OCI-LY7 (cell line): ENCODE results near the gene MLN. TPM values are rescaled to one million over a fixed set of nuclear protein-coding genes. Genes with fewer than 3 reads are reported as not detected.

Experiments used
- BruUV-seq: library from RNA; stranded (reverse); fragments of 400-500 nt; replicated peaks from 2 replicates; lab custom pipeline; 2021; lab: Mats Ljungman, UMichigan
- CTCF ChIA-PET: fragments of 300-600 bp; sonication (Branson Sonifier 250); formaldehyde crosslinking; loops from one replicate; lab custom pipeline; 2022; ENCODE audit warnings: antibody characterized with exemption; ENCODE audit not compliant: unreplicated experiment; lab: Charles Lee
- POLR2A ChIA-PET: fragments of 300-600 bp; sonication (Branson Sonifier 250); formaldehyde crosslinking; loops from one replicate; lab custom pipeline; 2022; ENCODE audit warnings: antibody characterized with exemption; lab: Charles Lee
- DNase-seq: peaks from one replicate; pipeline ENCODE4 v3.0.0-alpha.2; 2015; ENCODE audit warnings: low spot score
- H2AFZ ChIP-seq: fragments of 200-600 bp; sonication (generic), shearing (Covaris generic); 2 replicates; pipeline ENCODE4 v1.6.1; 2014; ENCODE audit warnings: mild to moderate bottlenecking, antibody characterized with exemption, low read length, moderate library complexity
- H3K27ac ChIP-seq: fragments of 200-600 bp; sonication (generic); 2 replicates; pipeline ENCODE4 v1.5.1; 2014; ENCODE audit warnings: mixed run types, low read depth, mild to moderate bottlenecking, moderate library complexity, low read length, inconsistent platforms; ENCODE audit not compliant: poor library complexity, severe bottlenecking
- H3K36me3 ChIP-seq: fragments of 200-600 bp; sonication (generic); 2 replicates; pipeline ENCODE4 v1.6.1; 2014; ENCODE audit warnings: mild to moderate bottlenecking, antibody characterized with exemption, low read length, moderate library complexity, mixed read lengths; ENCODE audit not compliant: insufficient read depth
- H3K4me1 ChIP-seq: fragments of 200-600 bp; sonication (generic); 2 replicates; pipeline ENCODE4 v1.5.1; 2014; ENCODE audit warnings: mild to moderate bottlenecking, low read length; ENCODE audit not compliant: insufficient read depth, poor library complexity, severe bottlenecking
- H3K4me2 ChIP-seq: fragments of 200-600 bp; sonication (generic); 2 replicates; pipeline ENCODE4 v1.6.1; 2014; ENCODE audit warnings: mild to moderate bottlenecking, low read length
- H3K4me3 ChIP-seq: fragments of 200-600 bp; sonication (generic); 2 replicates; pipeline ENCODE4 v1.5.1; 2014; ENCODE audit warnings: mild to moderate bottlenecking, low read depth, low read length; ENCODE audit not compliant: poor library complexity, severe bottlenecking
- H3K79me2 ChIP-seq: fragments of 200-600 bp; sonication (generic); 2 replicates; pipeline ENCODE4 v1.6.1; 2016; ENCODE audit warnings: low read depth, mild to moderate bottlenecking, low read length, moderate library complexity, mixed read lengths; ENCODE audit not compliant: insufficient read depth
- H3K9me2 ChIP-seq: fragments of 200-600 bp; sonication (generic); 2 replicates; pipeline ENCODE4 v1.6.1; 2016; ENCODE audit warnings: mild to moderate bottlenecking, low read length, mixed read lengths; ENCODE audit not compliant: insufficient read depth
- H3K9me3 ChIP-seq: fragments of 200-600 bp; sonication (generic); 2 replicates; pipeline ENCODE4 v1.6.1; 2014; ENCODE audit warnings: mild to moderate bottlenecking, mixed run types, low read length, mixed read lengths
- H4K20me1 ChIP-seq: fragments of 200-600 bp; sonication (generic); 2 replicates; pipeline ENCODE4 v1.6.1; 2014; ENCODE audit warnings: mild to moderate bottlenecking, antibody characterized with exemption, low read length, moderate library complexity, mixed read lengths; ENCODE audit not compliant: insufficient read depth
- EZH2phosphoT487 ChIP-seq: fragments of 200-600 bp; sonication (generic); IDR thresholded peaks from 2 replicates; pipeline ENCODE4 v1.6.1; 2018; ENCODE audit warnings: low read depth, borderline replicate concordance, mild to moderate bottlenecking, mixed run types, antibody characterized with exemption, low read length, moderate library complexity, mixed read lengths
- intact Hi-C: fragments of 100-400 bp; cut with micrococcal nuclease; formaldehyde crosslinking; loops from one replicate; pipeline ENCODE4 v1.10.0; 2022; ENCODE audit not compliant: unreplicated experiment
- total RNA-seq, 2 experiments: library from RNA; depleted of rRNA in 1 of 2; stranded (reverse); fragments of >200 nt in 1 of 2; shearing (Covaris generic) in 1 of 2; gene quantifications; 2 replicates each; pipeline ENCODE4 v1.2.3, GENCODE V29; 2014 to 2022
- TF ChIP-seq, protein P1 (sequence below): fragments of 200-600 bp; sonication (generic); conservative IDR thresholded peaks from 2 replicates; pipeline ENCODE4 v1.5.1; 2014; ENCODE audit warnings: mild to moderate bottlenecking, antibody characterized with exemption, low read length, moderate library complexity, mixed read lengths

The MLN gene
- total RNA-seq, 2 experiments from 2014 or later = not detected

DNA sequence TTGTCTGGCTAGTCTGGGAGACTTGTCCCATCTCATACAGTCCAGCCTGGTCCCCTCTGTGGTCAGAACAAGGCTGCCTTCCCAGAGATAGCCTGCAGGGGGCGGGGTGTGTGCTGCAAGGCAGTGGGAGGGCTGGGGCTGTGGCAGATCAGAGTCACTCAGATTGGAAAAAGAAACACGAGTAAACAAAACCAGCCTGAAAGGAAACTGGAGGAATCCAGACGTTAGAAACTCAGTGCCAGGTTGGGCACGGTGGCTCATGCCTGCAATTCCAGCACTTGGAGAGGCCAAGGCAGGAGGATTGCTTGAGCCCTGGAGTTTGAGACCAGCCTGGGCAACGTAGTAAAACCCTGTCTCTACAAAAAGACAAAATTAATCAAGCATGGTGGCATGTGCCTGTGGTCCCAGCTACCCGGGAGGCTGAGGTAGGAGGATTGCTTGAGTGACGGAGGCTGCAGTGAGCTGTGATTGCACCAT, 35.1 kb downstream of the MLN start:
- intact Hi-C loops = loop anchor here (1.0 kb wide), 1 partner anchor 259 kb away; no protein-coding TSS in a partner anchor
- BruUV-seq = no TSS peak
- TF ChIP-seq, protein P1, sequence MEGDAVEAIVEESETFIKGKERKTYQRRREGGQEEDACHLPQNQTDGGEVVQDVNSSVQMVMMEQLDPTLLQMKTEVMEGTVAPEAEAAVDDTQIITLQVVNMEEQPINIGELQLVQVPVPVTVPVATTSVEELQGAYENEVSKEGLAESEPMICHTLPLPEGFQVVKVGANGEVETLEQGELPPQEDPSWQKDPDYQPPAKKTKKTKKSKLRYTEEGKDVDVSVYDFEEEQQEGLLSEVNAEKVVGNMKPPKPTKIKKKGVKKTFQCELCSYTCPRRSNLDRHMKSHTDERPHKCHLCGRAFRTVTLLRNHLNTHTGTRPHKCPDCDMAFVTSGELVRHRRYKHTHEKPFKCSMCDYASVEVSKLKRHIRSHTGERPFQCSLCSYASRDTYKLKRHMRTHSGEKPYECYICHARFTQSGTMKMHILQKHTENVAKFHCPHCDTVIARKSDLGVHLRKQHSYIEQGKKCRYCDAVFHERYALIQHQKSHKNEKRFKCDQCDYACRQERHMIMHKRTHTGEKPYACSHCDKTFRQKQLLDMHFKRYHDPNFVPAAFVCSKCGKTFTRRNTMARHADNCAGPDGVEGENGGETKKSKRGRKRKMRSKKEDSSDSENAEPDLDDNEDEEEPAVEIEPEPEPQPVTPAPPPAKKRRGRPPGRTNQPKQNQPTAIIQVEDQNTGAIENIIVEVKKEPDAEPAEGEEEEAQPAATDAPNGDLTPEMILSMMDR = peak; percentile 89
- TF ChIP-seq EZH2phosphoT487 = no peak
- Histone ChIP-seq H3K4me3 (no peak overlapping the region), H3K36me3 (peaks cover 18% of the 10 kb centered on the region), H3K4me2 (no peak overlapping the region), H3K27ac (no peak overlapping the region), H4K20me1 (no peaks in the 10 kb centered on the region), H2AFZ (no peak overlapping the region), H3K79me2 (no peaks in the 10 kb centered on the region), H3K4me1 (no peaks in the 10 kb centered on the region), H3K9me3 (no peaks in the 10 kb centered on the region), H3K9me2 (no peaks in the 10 kb centered on the region)
- peak; percentile 70 for DNase-seq
- ChIA-PET CTCF (no interaction called here), POLR2A (interaction anchor here (0.6 to 1.6 kb wide), 2 partner anchors 57 to 279 kb away, joined by 3 to 4 read pairs; partner anchors contain the start of gene UQCC2)

GRCh38 chr6:33766921-33767907, 36.6 kb downstream of the MLN start:
- H3K79me2 ChIP-seq = no peaks in the 10 kb centered on the region
- ChIA-PET POLR2A (interaction anchor here (0.6 to 1.6 kb wide), 2 partner anchors 37 to 56 kb away, joined by 3 to 4 read pairs; partner anchors contain the start of genes MLN and UQCC2), CTCF (interaction anchor here (0.5 to 0.9 kb wide), 5 partner anchors 12 to 461 kb away, joined by 3 to 5 read pairs (median 3); partner anchors contain the start of gene UQCC2)
- no peak for DNase-seq
- intact Hi-C loops = no loop called here
- no peak overlapping the region for H3K4me2 ChIP-seq
- no peak overlapping the region for H3K4me3 ChIP-seq
- TF ChIP-seq, protein P1 = no peak
- TF ChIP-seq EZH2phosphoT487 = no peak
- no peaks in the 10 kb centered on the region for H3K4me1 ChIP-seq
- H3K27ac ChIP-seq = no peak overlapping the region
- BruUV-seq = no TSS peak
- H3K9me2 ChIP-seq = no peaks in the 10 kb centered on the region
- H2AFZ ChIP-seq = no peak overlapping the region
- no peaks in the 10 kb centered on the region for H3K9me3 ChIP-seq
- H4K20me1 ChIP-seq = no peaks in the 10 kb centered on the region
- peaks cover 3% of the 10 kb centered on the region; the same call in 1 of the 2 replicates for H3K36me3 ChIP-seq
